Chondrocyte (in vitro differentiated cells): ENCODE results near the gene ENTR1. TPM values are rescaled to one million over a fixed set of nuclear protein-coding genes. Genes with fewer than 3 reads are reported as not detected.

Source experiments
- DNase-seq: peaks from one replicate; pipeline ENCODE4 v3.0.0; 2021; ENCODE audit warnings: mixed read lengths, low spot score
- H3K27ac Mint-ChIP-seq: one replicate; pipeline ENCODE4 v1.8.0; 2021; ENCODE audit warnings: mild to moderate bottlenecking, moderate library complexity, mixed read lengths; ENCODE audit not compliant: unreplicated experiment
- H3K27me3 Mint-ChIP-seq: 2 replicates; pipeline ENCODE4 v1.8.0; 2021; ENCODE audit warnings: low read depth, mixed read lengths
- H3K36me3 Mint-ChIP-seq: 2 replicates; pipeline ENCODE4 v1.8.0; 2021; ENCODE audit warnings: low read depth, mixed read lengths
- H3K4me1 Mint-ChIP-seq: 2 replicates; pipeline ENCODE4 v1.8.0; 2021; ENCODE audit warnings: low read depth, mild to moderate bottlenecking, mixed read lengths
- H3K4me3 Mint-ChIP-seq: one replicate; pipeline ENCODE4 v1.8.0; 2021; ENCODE audit warnings: mild to moderate bottlenecking, moderate library complexity, mixed read lengths; ENCODE audit not compliant: unreplicated experiment
- H3K9me3 Mint-ChIP-seq: 2 replicates; pipeline ENCODE4 v1.8.0; 2021; ENCODE audit warnings: low read depth, mixed read lengths
- CTCF ChIP-seq: fragments of 200-600 bp; sonication (generic); IDR thresholded peaks from 2 replicates; pipeline ENCODE4 v1.5.0; 2021; ENCODE audit warnings: antibody characterized with exemption, mild to moderate bottlenecking, moderate library complexity
- total RNA-seq: library from RNA; stranded (reverse); gene quantifications from 3 replicates; pipeline ENCODE4 v1.2.1, GENCODE V29; 2021

Gene ENTR1
- total RNA-seq, 1 donor from 2014 or later = 49.6 TPM

GRCh38 chr9:136442265-136442664 lies 31.9 kb upstream of the ENTR1 start:
- Mint-ChIP-seq H3K36me3 (peaks cover 30% of the 10 kb centered on the region), H3K27me3 (no peaks in the 10 kb centered on the region), H3K4me3 (no peak overlapping the region), H3K4me1 (peaks cover 16% of the 10 kb centered on the region), H3K9me3 (no peaks in the 10 kb centered on the region), H3K27ac (no peak overlapping the region)
- no peak for TF ChIP-seq CTCF
- DNase-seq = peak; percentile 68

- Mint-ChIP-seq H3K4me3 (no peak overlapping the region), H3K27me3 (no peaks in the 10 kb centered on the region), H3K9me3 (no peaks in the 10 kb centered on the region), H3K4me1 (peaks cover 21% of the 10 kb centered on the region), H3K36me3 (peaks cover 26% of the 10 kb centered on the region), H3K27ac (no peak overlapping the region)
- no peak for DNase-seq
- TF ChIP-seq CTCF = no peak
These were observed 31.3 kb upstream of the ENTR1 start for GRCh38 chr9:136441681-136442245.

GRCh38 chr9:136441191-136441680 lies 30.8 kb upstream of the ENTR1 start:
- no peak for TF ChIP-seq CTCF
- Mint-ChIP-seq H3K36me3 (peaks cover 23% of the 10 kb centered on the region), H3K4me1 (peaks cover 26% of the 10 kb centered on the region), H3K4me3 (no peak overlapping the region), H3K9me3 (no peaks in the 10 kb centered on the region), H3K27me3 (no peaks in the 10 kb centered on the region), H3K27ac (no peak overlapping the region)
- no peak for DNase-seq

- H3K27ac Mint-ChIP-seq = peak within 1 kb of the TSS; percentile 63
- H3K4me1 Mint-ChIP-seq = peaks cover 29% of the 10 kb centered on the region
- H3K4me3 Mint-ChIP-seq = peak within 1 kb of the TSS; percentile 85
- peak; percentile 78 for TF ChIP-seq CTCF
- no peaks in the 10 kb centered on the region for H3K9me3 Mint-ChIP-seq
- H3K36me3 Mint-ChIP-seq = peaks cover 20% of the 10 kb centered on the region
- DNase-seq = no peak
- H3K27me3 Mint-ChIP-seq = no peaks in the 10 kb centered on the region
These were observed 29.3 kb upstream of the ENTR1 start, which contains the start of gene INPP5E for GRCh38 chr9:136439481-136440408. Gene INPP5E (minus strand): TSS chr9:136439845. CDS start chr9:136439419, 426 bp downstream.
